HG03442 (cell line): ENCODE results near the gene PPP1R16B.

ENCODE experiments used
- ATAC-seq: cut with Tn5 transposase; IDR thresholded peaks from one replicate; pipeline ENCODE4 v1.9.1; 2021; ENCODE audit warnings: mild to moderate bottlenecking, moderate library complexity; ENCODE audit not compliant: unreplicated experiment

The PPP1R16B gene

GRCh38 chr20:38893565-38894090 is 88.1 kb downstream of the PPP1R16B start:
- peak; percentile 59 for ATAC-seq

- ATAC-seq: peak; percentile 3
These were observed 88.8 kb downstream of the PPP1R16B start for GRCh38 chr20:38894091-38894847.

- no peak for ATAC-seq
These were observed 89.8 kb downstream of the PPP1R16B start for GRCh38 chr20:38895098-38895949.

GRCh38 chr20:38896009-38896594 is 90.6 kb downstream of the PPP1R16B start:
- ATAC-seq: no peak

GRCh38 chr20:38897267-38897666 is 91.8 kb downstream of the PPP1R16B start:
- no peak for ATAC-seq

- ATAC-seq: no peak
These were observed 95.1 kb downstream of the PPP1R16B start for GRCh38 chr20:38900606-38901005.

- no peak for ATAC-seq
These were observed 97.1 kb downstream of the PPP1R16B start for GRCh38 chr20:38902601-38903000.

- ATAC-seq: no peak
These were observed 97.8 kb downstream of the PPP1R16B start for GRCh38 chr20:38903335-38903734.

- no peak for ATAC-seq
These were observed 99.9 kb downstream of the PPP1R16B start for GRCh38 chr20:38905375-38905774.

- no peak for ATAC-seq
These were observed 102.6 kb downstream of the PPP1R16B start for GRCh38 chr20:38907918-38908677.

GRCh38 chr20:38915355-38915754 is 109.9 kb downstream of the PPP1R16B start:
- ATAC-seq: no peak

- ATAC-seq: no peak
These were observed 112.2 kb downstream of the PPP1R16B start for GRCh38 chr20:38917657-38918056.

- ATAC-seq: no peak
These were observed 112.7 kb downstream of the PPP1R16B start for GRCh38 chr20:38918172-38918571.

- ATAC-seq: no peak
These were observed 114.2 kb downstream of the PPP1R16B start for GRCh38 chr20:38919683-38920082.

GRCh38 chr20:38920411-38920810 is 114.9 kb downstream of the PPP1R16B start:
- ATAC-seq: no peak

GRCh38 chr20:38920851-38921250 is 115.4 kb downstream of the PPP1R16B start:
- no peak for ATAC-seq

GRCh38 chr20:38924718-38925117 is 119.2 kb downstream of the PPP1R16B start:
- no peak for ATAC-seq

GRCh38 chr20:38926142-38926933 is 120.8 kb downstream of the PPP1R16B start, which contains the start of gene FAM83D:
TSS of gene FAM83D (plus strand) at chr20:38926417. CDS start at chr20:38926443, 26 bp downstream.
- ATAC-seq: peak; percentile 89

- ATAC-seq: no peak
These were observed 121.6 kb downstream of the PPP1R16B start for GRCh38 chr20:38926934-38927616.
